ENCODE results near the gene ZFHX3.

The ZFHX3 gene

DNA sequence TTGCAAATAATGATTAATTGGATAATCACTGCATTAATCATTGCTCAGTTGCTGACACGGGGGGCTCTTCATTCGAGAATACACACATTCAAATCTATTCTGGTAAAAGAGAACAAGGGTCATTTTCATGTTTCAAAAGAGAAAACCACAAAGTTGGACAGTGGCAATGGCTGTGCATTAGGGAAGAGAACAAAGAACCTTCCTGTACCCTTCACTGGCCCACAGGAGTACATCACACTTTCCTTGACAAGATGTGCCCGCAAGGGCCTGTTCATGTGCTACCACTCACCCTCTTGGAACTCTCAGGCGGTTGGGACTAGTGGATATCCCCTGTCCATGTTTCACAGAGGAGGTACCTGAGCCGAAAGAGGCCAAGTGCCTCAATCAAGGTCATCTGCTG lies 223.2 kb downstream of the ZFHX3 start:
- no peak overlapping the region for H3K4me3 ChIP-seq
- H3K27me3 ChIP-seq = no peaks in the 10 kb centered on the region
- TF ChIP-seq, protein P1, sequence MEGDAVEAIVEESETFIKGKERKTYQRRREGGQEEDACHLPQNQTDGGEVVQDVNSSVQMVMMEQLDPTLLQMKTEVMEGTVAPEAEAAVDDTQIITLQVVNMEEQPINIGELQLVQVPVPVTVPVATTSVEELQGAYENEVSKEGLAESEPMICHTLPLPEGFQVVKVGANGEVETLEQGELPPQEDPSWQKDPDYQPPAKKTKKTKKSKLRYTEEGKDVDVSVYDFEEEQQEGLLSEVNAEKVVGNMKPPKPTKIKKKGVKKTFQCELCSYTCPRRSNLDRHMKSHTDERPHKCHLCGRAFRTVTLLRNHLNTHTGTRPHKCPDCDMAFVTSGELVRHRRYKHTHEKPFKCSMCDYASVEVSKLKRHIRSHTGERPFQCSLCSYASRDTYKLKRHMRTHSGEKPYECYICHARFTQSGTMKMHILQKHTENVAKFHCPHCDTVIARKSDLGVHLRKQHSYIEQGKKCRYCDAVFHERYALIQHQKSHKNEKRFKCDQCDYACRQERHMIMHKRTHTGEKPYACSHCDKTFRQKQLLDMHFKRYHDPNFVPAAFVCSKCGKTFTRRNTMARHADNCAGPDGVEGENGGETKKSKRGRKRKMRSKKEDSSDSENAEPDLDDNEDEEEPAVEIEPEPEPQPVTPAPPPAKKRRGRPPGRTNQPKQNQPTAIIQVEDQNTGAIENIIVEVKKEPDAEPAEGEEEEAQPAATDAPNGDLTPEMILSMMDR (IDR thresholded peaks at IDR 0.05) = no peak
- H3K4me1 ChIP-seq = peaks cover 0 to 63% (median 27%) of the 10 kb centered on the region in 4 donors
- DNase-seq = no peak
- no peak overlapping the region for H3K27ac ChIP-seq
- H3K36me3 ChIP-seq = peaks cover 0 to 12% (median 11%) of the 10 kb centered on the region in 3 donors
- intact Hi-C loops (cut with DNase I; ENCODE audit: low total_unique reads) = no loop called here
- no peaks in the 10 kb centered on the region for H3K9me3 ChIP-seq

DNA sequence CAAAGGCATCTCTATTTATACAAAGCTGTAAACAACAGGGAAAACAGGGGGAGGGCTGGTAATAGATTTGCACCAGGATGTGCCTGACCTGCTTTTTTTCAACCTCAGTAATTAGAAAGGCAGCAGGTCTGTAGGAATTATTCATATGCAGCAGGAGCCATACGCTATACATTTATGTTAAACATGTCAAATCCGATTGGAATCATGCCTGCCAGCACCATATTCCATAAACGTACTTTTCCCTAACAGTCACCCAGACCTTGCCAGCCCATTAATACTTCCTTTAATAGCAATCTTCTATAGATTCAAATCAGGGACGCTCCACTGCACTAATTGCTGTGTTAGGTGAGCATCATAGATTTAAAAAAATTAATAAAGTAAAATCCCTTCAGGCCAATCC lies 223.9 kb downstream of the ZFHX3 start:
- intact Hi-C loops (cut with DNase I; ENCODE audit: low total_unique reads) = no loop called here
- TF ChIP-seq, protein P1 (IDR thresholded peaks at IDR 0.05) = no peak
- Histone ChIP-seq H3K4me3 (no peak overlapping the region), H3K27me3 (no peaks in the 10 kb centered on the region), H3K27ac (no peak overlapping the region), H3K36me3 (peaks cover 0 to 5% (median 5%) of the 10 kb centered on the region in 3 donors), H3K9me3 (no peaks in the 10 kb centered on the region), H3K4me1 (peaks cover 0 to 67% (median 34%) of the 10 kb centered on the region in 4 donors)
- DNase-seq = no peak

DNA sequence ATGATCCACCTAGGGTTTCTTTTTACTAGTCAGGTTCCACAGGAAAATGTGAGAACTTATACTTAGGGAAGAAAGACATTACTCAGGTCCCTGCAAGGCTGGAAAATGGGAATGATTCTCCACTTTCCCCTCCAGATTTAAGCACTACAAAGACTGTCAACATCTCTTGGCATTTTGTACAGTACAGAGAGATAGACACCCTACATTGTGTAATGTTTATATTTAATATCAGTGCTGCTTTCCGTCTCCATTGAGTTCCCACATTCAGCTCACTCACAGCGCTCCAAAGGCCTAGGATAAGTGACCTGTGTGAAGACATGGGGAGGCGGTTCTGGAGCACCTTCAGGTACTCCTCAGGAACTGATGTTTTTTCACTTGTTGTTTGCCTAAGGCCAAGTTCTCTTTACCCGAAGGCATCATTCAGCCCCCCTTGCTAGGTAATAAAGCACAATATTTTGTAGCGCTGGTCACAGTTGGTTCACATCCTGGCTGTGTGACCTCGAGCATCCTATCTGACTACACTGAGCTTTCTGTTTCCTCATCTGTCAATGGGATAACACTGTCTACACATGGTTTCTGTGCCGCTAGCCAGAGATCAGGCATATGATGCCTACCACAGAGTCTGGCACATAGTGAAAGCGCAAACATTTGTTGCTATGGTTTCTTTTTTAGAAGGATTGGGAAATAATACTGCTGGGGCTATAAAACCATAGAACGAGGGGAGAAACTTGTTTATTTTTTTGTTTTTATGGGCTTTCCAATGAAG lies 226.6 kb downstream of the ZFHX3 start:
- intact Hi-C loops (cut with DNase I; ENCODE audit: low total_unique reads) = no loop called here
- H3K4me1 ChIP-seq = peaks cover 0 to 76% (median 38%) of the 10 kb centered on the region in 4 donors
- H3K9me3 ChIP-seq = no peaks in the 10 kb centered on the region
- H3K27me3 ChIP-seq = no peaks in the 10 kb centered on the region
- H3K36me3 ChIP-seq = no peaks in the 10 kb centered on the region
- no peak for DNase-seq
- H3K27ac ChIP-seq = no peak overlapping the region
- H3K4me3 ChIP-seq = no peak overlapping the region
- TF ChIP-seq, protein P1 (IDR thresholded peaks at IDR 0.05) = no peak

DNA sequence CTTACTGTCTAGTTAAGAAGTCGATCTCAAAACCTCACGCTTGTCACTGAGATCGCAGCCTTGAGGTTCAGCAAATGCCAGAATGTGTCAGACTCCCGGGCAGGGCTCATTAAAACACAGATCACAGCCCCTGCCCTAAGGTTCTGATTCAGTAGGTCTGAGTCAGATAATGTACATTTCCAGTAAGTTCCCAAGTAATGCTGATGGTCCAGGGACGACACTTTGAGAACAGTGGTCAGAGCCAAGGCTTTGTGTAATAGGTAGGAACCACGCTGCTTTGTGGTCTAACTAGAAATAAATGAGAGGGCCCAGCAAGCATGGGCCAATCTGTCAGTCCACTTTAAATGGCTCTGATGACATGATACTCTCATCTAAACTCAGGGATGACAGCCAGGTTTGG lies 228.6 kb downstream of the ZFHX3 start:
- no peak overlapping the region for H3K4me3 ChIP-seq
- peaks cover 0 to 86% (median 38%) of the 10 kb centered on the region in 4 donors for H3K4me1 ChIP-seq
- peak overlapping the region; percentile 51 to 58 for H3K27ac ChIP-seq
- H3K9me3 ChIP-seq = no peaks in the 10 kb centered on the region
- intact Hi-C loops (cut with DNase I; ENCODE audit: low total_unique reads) = no loop called here
- H3K36me3 ChIP-seq = no peaks in the 10 kb centered on the region
- H3K27me3 ChIP-seq = no peaks in the 10 kb centered on the region
- no peak for DNase-seq
- TF ChIP-seq, protein P1 (IDR thresholded peaks at IDR 0.05) = no peak

DNA sequence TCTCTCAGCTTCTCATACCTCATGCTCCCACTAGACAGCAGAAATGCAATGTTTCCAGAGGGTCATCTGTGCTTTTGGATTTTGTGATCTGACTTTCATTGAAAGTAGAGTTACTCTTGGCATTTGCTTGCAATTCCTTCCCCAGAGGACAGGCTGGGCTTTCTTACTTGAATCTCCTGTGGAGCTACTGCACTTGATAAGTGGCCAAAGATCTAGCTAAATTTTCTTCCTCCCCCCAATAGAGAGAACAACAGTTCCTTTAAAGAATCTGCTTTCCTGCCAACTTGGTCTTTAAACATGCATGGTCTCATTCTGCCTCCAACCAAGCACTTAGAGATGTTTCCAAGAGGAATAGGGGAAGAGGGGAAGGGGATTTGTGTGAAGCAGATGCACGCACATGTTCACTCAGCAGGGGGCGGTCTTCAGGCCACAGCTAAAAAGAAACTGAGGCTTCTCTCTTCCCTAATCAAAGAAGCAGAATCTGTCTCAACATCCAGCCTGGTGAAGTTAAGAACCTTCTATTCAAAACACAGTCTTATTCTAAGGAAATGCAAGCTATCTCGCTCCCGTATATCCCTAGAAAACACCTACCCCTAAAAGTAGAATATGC lies 229.6 kb downstream of the ZFHX3 start:
- intact Hi-C loops (cut with DNase I; ENCODE audit: low total_unique reads) = no loop called here
- H3K36me3 ChIP-seq = no peaks in the 10 kb centered on the region
- TF ChIP-seq, protein P1 (IDR thresholded peaks at IDR 0.05) = no peak
- no peaks in the 10 kb centered on the region for H3K9me3 ChIP-seq
- DNase-seq = no peak
- no peak overlapping the region for H3K4me3 ChIP-seq
- no peaks in the 10 kb centered on the region for H3K27me3 ChIP-seq
- H3K4me1 ChIP-seq = peaks cover 0 to 89% (median 33%) of the 10 kb centered on the region in 4 donors
- H3K27ac ChIP-seq = peak overlapping the region; percentile 51 to 58
